Testis (tissue), 2 donors: Measurements from ENCODE around the gene DCHS1.

Experiments
- CTCF ChIP-seq, 3 experiments: fragments of 450-650 bp in 2 of 3; fragments of 200-600 bp in 1 of 3; sonication (generic) in 1 of 3; IDR thresholded peaks; one replicate each; pipeline ENCODE4 v1.5.1; 2016 to 2019; ENCODE audit warnings: antibody characterized with exemption in 3 of 3, mild to moderate bottlenecking in 2 of 3, moderate library complexity in 1 of 3
- POLR2A ChIP-seq: fragments of 450-650 bp; IDR thresholded peaks from one replicate; pipeline ENCODE4 v1.6.1; 2017; ENCODE audit warnings: antibody characterized with exemption, mild to moderate bottlenecking, moderate library complexity

- TF ChIP-seq POLR2A (no peak), CTCF (IDR thresholded peaks at IDR 0.05) (no peak)
Observed at GRCh38 chr11:6634534-6634933, 21.1 kb downstream of the DCHS1 start.
